Activated CD4-positive, CD25-positive, alpha-beta regulatory T cell (primary cell): Measurements from ENCODE around the gene TRIM75.
"Not testable (repeated sequence)": the region's sequence is repeated elsewhere in the genome, so short reads cannot be mapped to it uniquely, and the experiment has no call there.

ENCODE experiments used
- DNase-seq, 4 experiments: peaks; one replicate each; lab custom pipeline; 2025; lab: John Stamatoyannopoulos, UW

TRIM75 gene

DNA sequence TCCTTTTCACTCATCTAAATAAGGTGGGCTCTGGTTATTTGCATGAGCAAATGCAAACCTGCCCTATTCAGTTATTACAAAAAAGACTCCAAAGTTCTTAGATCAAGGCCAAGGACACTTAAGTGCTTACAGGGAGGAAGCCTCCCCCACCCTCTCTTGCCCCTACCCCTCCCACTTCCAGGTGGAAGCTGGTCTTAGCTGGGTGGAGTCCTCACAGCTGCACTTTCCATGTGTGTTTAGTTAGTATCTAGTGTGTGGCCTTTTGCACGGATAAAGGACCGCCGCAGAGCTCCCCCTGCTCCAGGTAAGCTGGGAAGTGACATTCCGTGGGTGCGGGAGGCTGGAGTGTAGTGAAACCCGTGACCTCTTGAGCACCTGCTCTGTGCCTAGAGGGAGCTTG is at the start of gene TRIM75:
TRIM75 (plus strand) TSS at position 222 of the 400 bp plus-strand sequence. CDS start 5,282 bp downstream, outside the sequence.
- no peak for DNase-seq

DNA sequence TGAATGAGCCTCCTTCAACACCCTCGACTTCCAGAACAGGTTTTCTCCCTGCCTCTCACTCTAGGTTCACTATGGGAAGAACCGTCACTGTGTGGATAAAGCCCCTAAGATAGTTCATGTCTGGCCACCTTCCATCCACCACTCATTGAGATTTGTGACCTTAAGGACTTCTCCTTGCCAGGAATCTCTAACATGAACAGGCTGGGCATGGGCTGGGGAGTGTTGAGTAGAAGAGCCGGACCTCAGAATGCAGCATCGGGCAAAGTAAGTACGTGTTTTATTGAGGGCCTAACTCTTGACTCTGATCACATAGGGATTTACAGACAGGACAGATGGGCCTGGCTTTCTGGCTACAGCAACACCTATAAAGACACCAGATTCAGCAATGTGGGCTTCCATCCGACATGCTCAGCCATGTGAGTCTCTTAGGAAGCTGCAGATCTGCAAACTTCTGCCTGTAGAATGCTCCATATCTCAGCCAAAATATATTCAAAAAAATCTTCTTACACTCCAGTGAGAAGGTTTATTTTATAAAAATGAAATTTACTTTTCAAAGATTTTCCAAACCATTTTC is 48.2 kb upstream of the TRIM75 start:
- no peak for DNase-seq

GRCh38 chr4:165006456-165006855 is 47.2 kb upstream of the TRIM75 start:
- DNase-seq = no peak

- no peak for DNase-seq
These were observed 46.8 kb upstream of the TRIM75 start for GRCh38 chr4:165006886-165007285.

- no peak for DNase-seq
These were observed 44.0 kb upstream of the TRIM75 start for GRCh38 chr4:165009493-165010227.

- no peak for DNase-seq
These were observed 43.2 kb upstream of the TRIM75 start for GRCh38 chr4:165010487-165010886.

DNA sequence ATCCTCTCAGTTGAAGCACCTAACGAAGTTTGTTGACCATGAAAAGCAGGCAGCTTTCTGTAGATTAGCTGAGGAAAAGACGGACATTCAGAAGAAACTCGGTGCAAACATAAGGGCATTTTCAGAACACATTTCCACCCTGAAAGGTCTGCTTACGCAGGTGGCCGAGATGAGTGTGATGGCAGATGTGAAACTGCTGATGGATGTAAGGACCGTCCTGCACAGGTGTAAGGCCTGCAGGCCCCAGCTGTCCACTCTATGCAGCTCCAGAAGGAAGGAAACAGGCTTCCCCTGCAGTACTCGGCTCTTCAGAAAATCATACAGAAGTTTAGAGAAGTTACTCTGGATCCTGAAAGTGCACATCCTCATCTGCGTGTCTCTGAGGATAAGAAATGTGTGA is 42.7 kb upstream of the TRIM75 start:
- DNase-seq = no peak

GRCh38 chr4:165011403-165011802 is 42.3 kb upstream of the TRIM75 start:
- no peak for DNase-seq

GRCh38 chr4:165013691-165014090 is 40.0 kb upstream of the TRIM75 start:
- no peak for DNase-seq

DNA sequence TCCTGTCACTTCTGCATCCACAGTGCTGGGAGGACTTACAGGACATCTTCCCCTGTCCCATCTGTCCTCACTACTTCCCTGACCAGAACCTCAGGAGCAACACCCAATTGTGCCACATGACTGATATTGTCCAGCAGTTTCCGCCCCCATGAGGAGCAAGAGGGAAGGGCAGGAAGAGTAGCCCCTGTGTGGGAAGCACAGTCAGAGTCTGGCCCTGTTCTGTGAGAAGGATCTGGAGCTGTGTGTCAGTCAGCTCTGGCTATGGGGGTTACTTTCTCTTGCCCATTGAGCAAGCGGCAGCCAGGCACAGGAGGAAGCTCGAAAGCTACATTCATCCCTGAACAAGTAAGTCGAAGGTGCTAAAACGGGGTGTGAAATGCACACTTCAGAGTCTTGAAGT is 36.7 kb upstream of the TRIM75 start:
- no peak for DNase-seq

DNA sequence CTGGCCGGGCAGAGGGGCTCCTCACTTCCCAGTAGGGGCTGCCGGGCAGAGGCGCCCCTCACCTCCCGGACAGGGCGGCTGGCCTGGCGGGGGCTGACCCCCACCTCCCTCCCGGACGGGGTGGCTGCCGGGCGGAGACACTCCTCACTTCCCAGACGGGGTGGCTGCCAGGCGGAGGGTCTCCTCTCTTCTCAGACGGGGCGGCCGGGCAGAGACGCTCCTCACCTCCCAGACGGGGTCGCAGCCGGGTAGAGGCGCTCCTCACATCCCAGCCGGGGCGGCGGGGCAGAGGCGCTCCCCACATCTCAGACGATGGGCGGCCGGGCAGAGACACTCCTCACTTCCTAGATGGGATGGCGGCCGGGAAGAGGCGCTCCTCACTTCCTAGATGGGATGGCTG is 33.7 kb upstream of the TRIM75 start:
- not testable (repeated sequence) for DNase-seq

DNA sequence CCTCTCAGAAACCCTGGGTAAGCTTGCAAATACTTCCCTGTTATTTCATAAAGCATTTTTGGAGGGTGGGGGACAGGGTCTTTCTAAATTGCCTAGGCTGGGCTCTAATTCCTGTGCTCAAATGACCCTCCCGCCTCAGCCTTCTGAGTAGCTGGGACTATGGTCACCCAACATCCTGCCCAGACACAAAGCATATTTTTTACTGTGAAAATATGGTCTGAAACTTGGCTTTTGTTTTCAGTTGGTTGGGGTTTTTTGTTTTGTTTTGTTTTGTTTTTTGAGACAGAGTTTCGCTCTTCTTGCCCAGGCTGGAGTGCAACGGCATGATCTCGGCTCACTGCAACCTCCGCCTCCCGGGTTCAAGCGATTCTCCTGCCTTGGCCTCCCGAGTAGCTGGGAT is 27.9 kb upstream of the TRIM75 start:
- not testable (repeated sequence) for DNase-seq

- no peak for DNase-seq
These were observed 25.8 kb upstream of the TRIM75 start for GRCh38 chr4:165027762-165028402.

GRCh38 chr4:165031436-165032211 is 22.0 kb upstream of the TRIM75 start, which contains the start of gene TRIM60:
Gene TRIM60 (plus strand): TSS chr4:165031999. CDS start chr4:165040073, 8,074 bp downstream.
- DNase-seq = no peak

DNA sequence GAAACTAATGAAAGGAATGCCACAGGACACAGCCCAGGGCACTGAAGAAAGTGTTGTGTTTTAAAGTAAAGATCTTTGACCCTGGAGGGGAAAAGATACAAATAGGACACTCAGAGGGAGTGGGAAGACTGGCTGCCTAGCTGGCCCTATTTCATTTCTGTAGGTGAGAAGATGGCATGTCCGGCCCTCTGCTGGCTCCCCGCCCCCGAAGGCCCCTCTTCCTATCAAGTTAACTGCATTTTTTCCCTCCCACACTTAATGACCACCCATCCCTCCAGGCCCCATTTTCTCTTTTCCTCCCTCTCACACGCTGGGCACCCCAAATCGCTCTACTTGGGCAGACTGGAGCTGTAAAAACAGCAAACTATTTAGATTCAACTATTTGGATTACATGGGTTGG is 5.5 kb upstream of the TRIM75 start:
- no peak for DNase-seq

DNA sequence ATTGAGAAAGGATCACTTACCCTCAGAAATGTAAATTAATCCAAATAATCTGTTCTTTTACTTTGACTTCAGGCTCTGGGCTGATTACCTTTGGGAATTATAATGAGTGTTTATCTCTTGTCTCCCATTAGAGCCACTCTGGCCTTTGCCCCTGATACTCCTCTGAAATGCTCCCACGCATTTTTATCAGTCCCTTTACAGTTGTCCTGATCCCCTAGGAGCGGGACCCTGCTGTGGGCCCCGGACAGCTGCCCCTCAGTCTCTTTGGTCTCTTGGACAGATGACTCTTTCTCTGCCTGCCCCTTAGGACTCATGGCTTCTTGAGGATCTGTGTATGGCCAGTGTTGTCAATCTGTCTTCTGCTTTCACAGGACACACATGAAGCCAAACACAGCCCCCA is 1.0 kb upstream of the TRIM75 start:
- DNase-seq = no peak

DNA sequence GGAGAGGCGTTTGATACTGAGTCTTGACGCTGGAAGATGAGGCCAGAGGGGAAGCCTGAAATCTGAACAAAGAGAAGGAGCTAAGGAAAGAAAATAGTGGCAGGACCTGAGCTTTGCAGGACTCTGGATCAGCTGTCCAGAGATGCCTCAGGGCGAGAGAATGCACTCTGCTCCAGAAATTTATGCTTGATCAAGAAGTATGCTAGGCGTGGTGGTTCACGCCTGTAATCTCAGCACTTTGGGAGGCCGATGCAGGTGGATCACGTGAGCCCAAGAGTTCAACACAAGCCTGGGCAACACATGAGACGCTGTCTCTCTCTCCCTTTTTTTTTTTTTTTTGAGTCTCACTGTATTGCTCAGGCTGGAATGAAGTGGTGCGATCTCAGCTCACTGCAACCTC is 1.9 kb downstream of the TRIM75 start:
- DNase-seq = no peak

- no peak for DNase-seq
These were observed 5.0 kb downstream of the TRIM75 start for GRCh38 chr4:165058666-165059065.

DNA sequence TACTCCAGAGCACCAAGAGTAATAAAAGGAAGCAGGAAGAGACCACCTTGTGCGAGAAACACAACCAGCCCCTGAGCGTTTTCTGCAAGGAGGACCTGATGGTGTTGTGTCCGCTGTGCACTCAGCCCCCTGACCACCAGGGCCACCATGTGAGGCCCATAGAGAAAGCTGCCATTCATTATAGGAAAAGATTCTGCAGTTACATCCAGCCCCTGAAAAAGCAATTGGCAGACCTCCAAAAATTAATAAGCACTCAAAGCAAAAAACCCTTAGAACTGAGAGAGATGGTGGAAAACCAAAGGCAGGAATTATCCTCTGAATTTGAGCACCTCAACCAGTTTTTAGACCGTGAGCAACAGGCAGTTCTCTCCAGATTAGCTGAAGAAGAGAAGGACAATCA is 5.7 kb downstream of the TRIM75 start:
- no peak for DNase-seq

GRCh38 chr4:165060938-165061337 is 7.3 kb downstream of the TRIM75 start:
- no peak for DNase-seq

GRCh38 chr4:165070560-165070959 is 16.9 kb downstream of the TRIM75 start:
- DNase-seq = no peak

DNA sequence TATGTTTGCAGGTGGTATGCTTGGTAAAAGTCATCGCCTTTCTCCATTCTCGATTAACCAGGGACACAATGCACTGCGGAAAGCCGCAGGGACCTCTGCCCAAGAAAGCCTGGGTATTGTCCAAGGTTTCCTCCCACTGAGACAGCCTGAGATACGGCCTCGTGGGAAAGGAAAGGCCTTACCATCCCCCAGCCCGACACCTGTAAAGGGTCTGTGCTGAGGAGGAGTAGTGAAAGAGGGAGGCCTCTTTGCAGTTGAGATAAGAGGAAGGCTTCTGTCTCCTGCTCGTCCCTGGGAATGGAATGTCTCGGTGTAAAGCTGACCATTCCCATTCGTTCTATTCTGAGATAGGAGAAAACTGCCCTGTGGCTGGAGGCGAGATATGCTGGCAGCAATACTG is 19.7 kb downstream of the TRIM75 start:
- DNase-seq = not testable (repeated sequence)
